ENCODE results near the gene GFRA1. TPM values are rescaled to one million over a fixed set of nuclear protein-coding genes. Genes with fewer than 3 reads are reported as not detected.

Gene GFRA1
- polyA plus RNA-seq, 2 of the 4 experiments (the other 2 are of a cell fraction): 4.0 to 9.5 TPM

- TF ChIP-seq BHLHE40 (IDR thresholded peaks at IDR 0.05; ENCODE audit: low read depth, low read length) (no peak), NPAS2 (CRISPR knock-in tag; IDR thresholded peaks at IDR 0.05; ENCODE audit: borderline replicate concordance) (no peak), JUN (IDR thresholded peaks at IDR 0.05) (no peak), HOXB5 (CRISPR knock-in tag; IDR thresholded peaks at IDR 0.05) (no peak), TP53 (CRISPR knock-in tag; IDR thresholded peaks at IDR 0.05) (no peak), RFX5 (IDR thresholded peaks at IDR 0.05) (no peak), HMGXB4 (CRISPR knock-in tag; IDR thresholded peaks at IDR 0.05; ENCODE audit: borderline replicate concordance) (no peak), NFE2L2 (conservative IDR thresholded peaks at IDR 0.05; ENCODE audit: low read length) (no peak), MAX (IDR thresholded peaks at IDR 0.05) (no peak), USF2 (IDR thresholded peaks at IDR 0.05) (no peak), HOXB13 (CRISPR knock-in tag; IDR thresholded peaks at IDR 0.05; ENCODE audit: low read depth) (no peak)
- TF ChIP-seq, protein P1, sequence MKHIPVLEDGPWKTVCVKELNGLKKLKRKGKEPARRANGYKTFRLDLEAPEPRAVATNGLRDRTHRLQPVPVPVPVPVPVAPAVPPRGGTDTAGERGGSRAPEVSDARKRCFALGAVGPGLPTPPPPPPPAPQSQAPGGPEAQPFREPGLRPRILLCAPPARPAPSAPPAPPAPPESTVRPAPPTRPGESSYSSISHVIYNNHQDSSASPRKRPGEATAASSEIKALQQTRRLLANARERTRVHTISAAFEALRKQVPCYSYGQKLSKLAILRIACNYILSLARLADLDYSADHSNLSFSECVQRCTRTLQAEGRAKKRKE (CRISPR knock-in tag; IDR thresholded peaks at IDR 0.05; ENCODE audit: low read depth): no peak
- Histone ChIP-seq H3K4me1 (no peaks in the 10 kb centered on the region), H3K27ac (no peak overlapping the region), H3K4me2 (no peak overlapping the region), H3K9me3 (no peaks in the 10 kb centered on the region), H3K4me3 (no peak overlapping the region)
- ATAC-seq (no peak), FAIRE-seq (no peak), DNase-seq (ENCODE audit: low read depth in 1 of 2, low spot score in 1 of 2) (no peak)
- CTCF ChIA-PET: interaction anchor here (1.0 kb wide), 1 partner anchor 9 kb away, joined by 3 read pairs; no protein-coding TSS in a partner anchor
- WGBS (ENCODE audit: missing lambda C conversion rate): 24% methylated on average over 7 of the region's 7 CpGs
- POLR2A ChIA-PET: no interaction called here
Measured at GRCh38 chr10:116015583-116016333, 257.2 kb downstream of the GFRA1 start.

- FAIRE-seq (no peak), DNase-seq (ENCODE audit: low read depth in 1 of 2, low spot score in 1 of 2) (no peak), ATAC-seq (no peak)
- Histone ChIP-seq H3K4me3 (no peak overlapping the region), H3K27ac (no peak overlapping the region), H3K4me2 (no peak overlapping the region), H3K4me1 (no peaks in the 10 kb centered on the region), H3K9me3 (no peaks in the 10 kb centered on the region)
- WGBS (ENCODE audit: missing lambda C conversion rate): 49% methylated on average over 8 of the region's 8 CpGs
- TF ChIP-seq NPAS2 (CRISPR knock-in tag; IDR thresholded peaks at IDR 0.05; ENCODE audit: borderline replicate concordance): no peak
- TF ChIP-seq EHF (CRISPR knock-in tag; IDR thresholded peaks at IDR 0.05): no peak
- TF ChIP-seq, protein P2, sequence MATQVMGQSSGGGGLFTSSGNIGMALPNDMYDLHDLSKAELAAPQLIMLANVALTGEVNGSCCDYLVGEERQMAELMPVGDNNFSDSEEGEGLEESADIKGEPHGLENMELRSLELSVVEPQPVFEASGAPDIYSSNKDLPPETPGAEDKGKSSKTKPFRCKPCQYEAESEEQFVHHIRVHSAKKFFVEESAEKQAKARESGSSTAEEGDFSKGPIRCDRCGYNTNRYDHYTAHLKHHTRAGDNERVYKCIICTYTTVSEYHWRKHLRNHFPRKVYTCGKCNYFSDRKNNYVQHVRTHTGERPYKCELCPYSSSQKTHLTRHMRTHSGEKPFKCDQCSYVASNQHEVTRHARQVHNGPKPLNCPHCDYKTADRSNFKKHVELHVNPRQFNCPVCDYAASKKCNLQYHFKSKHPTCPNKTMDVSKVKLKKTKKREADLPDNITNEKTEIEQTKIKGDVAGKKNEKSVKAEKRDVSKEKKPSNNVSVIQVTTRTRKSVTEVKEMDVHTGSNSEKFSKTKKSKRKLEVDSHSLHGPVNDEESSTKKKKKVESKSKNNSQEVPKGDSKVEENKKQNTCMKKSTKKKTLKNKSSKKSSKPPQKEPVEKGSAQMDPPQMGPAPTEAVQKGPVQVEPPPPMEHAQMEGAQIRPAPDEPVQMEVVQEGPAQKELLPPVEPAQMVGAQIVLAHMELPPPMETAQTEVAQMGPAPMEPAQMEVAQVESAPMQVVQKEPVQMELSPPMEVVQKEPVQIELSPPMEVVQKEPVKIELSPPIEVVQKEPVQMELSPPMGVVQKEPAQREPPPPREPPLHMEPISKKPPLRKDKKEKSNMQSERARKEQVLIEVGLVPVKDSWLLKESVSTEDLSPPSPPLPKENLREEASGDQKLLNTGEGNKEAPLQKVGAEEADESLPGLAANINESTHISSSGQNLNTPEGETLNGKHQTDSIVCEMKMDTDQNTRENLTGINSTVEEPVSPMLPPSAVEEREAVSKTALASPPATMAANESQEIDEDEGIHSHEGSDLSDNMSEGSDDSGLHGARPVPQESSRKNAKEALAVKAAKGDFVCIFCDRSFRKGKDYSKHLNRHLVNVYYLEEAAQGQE (IDR thresholded peaks at IDR 0.05): no peak
- TF ChIP-seq HEYL (CRISPR knock-in tag; IDR thresholded peaks at IDR 0.05): no peak
- TF ChIP-seq RAD21 (conservative IDR thresholded peaks at IDR 0.05 in 1 of 2, IDR thresholded peaks at IDR 0.05 in 1 of 2): no peak
- TF ChIP-seq HOXB13 (CRISPR knock-in tag; IDR thresholded peaks at IDR 0.05; ENCODE audit: low read depth): no peak
- TF ChIP-seq TP53 (CRISPR knock-in tag; IDR thresholded peaks at IDR 0.05): no peak
- TF ChIP-seq PHF8 (IDR thresholded peaks at IDR 0.05; ENCODE audit: borderline replicate concordance, low read depth): no peak
- TF ChIP-seq, protein P3, sequence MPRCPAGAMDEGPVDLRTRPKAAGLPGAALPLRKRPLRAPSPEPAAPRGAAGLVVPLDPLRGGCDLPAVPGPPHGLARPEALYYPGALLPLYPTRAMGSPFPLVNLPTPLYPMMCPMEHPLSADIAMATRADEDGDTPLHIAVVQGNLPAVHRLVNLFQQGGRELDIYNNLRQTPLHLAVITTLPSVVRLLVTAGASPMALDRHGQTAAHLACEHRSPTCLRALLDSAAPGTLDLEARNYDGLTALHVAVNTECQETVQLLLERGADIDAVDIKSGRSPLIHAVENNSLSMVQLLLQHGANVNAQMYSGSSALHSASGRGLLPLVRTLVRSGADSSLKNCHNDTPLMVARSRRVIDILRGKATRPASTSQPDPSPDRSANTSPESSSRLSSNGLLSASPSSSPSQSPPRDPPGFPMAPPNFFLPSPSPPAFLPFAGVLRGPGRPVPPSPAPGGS (IDR thresholded peaks at IDR 0.05): no peak
- TF ChIP-seq FOSL2 (IDR thresholded peaks at IDR 0.05): no peak
- no peak for TF ChIP-seq FOSL2 (CRISPR knock-in tag; IDR thresholded peaks at IDR 0.05)
- TF ChIP-seq RCOR1 (IDR thresholded peaks at IDR 0.05; ENCODE audit: low read depth, low read length): no peak
- TF ChIP-seq RNF2 (IDR thresholded peaks at IDR 0.05; ENCODE audit: borderline replicate concordance, low read depth): no peak
- no peak for TF ChIP-seq HOXA7 (CRISPR knock-in tag; IDR thresholded peaks at IDR 0.05)
- POLR2A ChIA-PET: no interaction called here
- CTCF ChIA-PET: no interaction called here
Measured at GRCh38 chr10:116014871-116015582, 258.0 kb downstream of the GFRA1 start.
